Sigmoid colon (tissue), 4 donors: ENCODE measurements around the gene OR10A6.

Experiments used
- CTCF ChIP-seq, 4 experiments: fragments of 450-650 bp in 3 of 4; fragments of 200-600 bp in 1 of 4; IDR thresholded peaks; one replicate each; pipeline ENCODE4 v1.5.1; 2016 to 2019; ENCODE audit warnings: antibody characterized with exemption in 4 of 4, mild to moderate bottlenecking in 3 of 4, moderate library complexity in 2 of 4
- POLR2A ChIP-seq, 2 donors: fragments of 450-650 bp; IDR thresholded peaks; one replicate each; pipeline ENCODE4 v1.6.1; 2016; ENCODE audit warnings: antibody characterized with exemption in 2 of 2, mild to moderate bottlenecking in 2 of 2, moderate library complexity in 2 of 2
- POLR2AphosphoS5 ChIP-seq, 4 donors: sonication (generic); formaldehyde crosslinking; IDR thresholded peaks; one replicate each; pipeline ENCODE4 v1.6.1; 2017; ENCODE audit warnings: antibody characterized with exemption in 4 of 4

DNA sequence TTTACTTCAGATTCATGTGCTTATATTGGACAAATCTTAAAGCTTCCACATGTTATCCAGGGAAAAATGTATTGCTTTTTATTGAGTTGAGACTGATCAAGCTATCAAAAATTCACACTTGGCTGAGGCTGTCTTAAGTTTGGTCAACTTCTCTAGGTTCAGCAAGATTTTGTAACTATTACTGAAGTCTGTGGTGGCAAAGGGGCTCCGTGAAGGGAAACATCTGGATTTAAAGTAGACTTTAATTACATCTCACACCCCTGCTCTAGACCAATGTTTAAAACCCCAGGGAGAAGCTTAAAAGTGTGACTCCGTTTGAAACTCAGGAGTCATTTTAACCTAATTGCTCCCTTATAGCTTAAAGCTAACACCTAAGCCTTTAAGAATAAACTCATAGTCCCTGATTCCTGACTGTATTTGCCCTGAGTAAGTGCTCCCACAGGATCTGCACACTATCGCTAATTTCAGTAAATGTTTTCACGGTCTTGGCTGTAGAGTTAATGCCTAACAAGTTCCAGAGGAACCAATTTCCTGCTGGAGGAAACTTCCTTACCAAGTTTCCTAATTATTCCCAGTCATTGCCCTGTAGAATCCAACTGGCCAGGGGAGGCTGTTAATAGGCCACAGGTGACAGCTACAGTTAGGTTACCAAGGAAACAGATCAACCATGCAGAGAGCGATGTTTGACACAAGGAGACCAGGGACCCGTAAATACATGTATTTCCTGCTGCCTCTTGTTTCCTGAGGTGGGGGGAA is 40.5 kb downstream of the OR10A6 start:
- no peak for TF ChIP-seq POLR2A (IDR thresholded peaks at IDR 0.05)
- TF ChIP-seq CTCF (IDR thresholded peaks at IDR 0.05), result no peak
- no peak for TF ChIP-seq POLR2AphosphoS5 (IDR thresholded peaks at IDR 0.05)
